Loucy (cell line): ENCODE data around the gene CD248.

Experiments used
- EZH2phosphoT487 ChIP-seq: fragments of 200-600 bp; IDR thresholded peaks from 2 replicates; pipeline ENCODE4 v1.6.1; 2018; ENCODE audit warnings: antibody characterized with exemption, mild to moderate bottlenecking, moderate library complexity, borderline replicate concordance
- TF ChIP-seq, protein P1 (sequence below): fragments of 200-600 bp; sonication (generic); conservative IDR thresholded peaks from 2 replicates; pipeline ENCODE4 v1.5.1; 2014; ENCODE audit warnings: mild to moderate bottlenecking, antibody characterized with exemption, low read length

DNA sequence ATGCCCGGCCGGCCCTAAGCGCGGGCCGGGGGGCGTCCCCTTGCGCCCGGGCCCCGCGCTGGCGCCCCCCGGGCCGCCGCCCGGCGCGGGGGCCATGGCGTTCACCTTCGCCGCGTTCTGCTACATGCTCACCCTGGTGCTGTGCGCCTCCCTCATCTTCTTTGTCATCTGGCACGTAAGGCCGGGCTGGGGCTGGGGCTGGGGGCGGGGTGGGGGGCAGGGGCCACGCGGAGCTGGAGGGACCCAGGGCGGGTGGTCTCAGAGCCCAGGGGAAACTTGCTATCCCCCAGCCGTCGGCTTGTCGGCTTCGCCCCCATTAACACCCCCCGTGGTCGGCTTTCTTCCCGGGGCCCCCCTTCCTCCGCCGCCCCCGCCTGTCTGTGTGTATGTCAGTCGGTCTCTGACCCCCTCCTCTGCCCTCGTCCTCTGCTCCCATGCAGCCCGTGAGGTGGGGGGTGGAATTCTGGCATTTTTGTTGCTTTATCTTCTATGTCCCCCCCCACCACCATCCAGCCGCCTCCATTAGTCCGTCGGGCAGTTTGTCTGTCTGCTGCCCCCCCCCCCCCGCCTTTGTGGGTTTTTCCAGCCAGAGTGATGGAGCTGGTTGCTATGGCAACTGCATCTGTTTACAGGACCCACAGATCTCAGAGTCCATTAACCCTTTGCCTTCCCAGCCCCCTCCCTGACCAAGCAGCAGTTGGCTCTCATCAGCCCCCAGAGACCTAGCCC, 38.3 kb downstream of the CD248 start:
- TF ChIP-seq, protein P1, sequence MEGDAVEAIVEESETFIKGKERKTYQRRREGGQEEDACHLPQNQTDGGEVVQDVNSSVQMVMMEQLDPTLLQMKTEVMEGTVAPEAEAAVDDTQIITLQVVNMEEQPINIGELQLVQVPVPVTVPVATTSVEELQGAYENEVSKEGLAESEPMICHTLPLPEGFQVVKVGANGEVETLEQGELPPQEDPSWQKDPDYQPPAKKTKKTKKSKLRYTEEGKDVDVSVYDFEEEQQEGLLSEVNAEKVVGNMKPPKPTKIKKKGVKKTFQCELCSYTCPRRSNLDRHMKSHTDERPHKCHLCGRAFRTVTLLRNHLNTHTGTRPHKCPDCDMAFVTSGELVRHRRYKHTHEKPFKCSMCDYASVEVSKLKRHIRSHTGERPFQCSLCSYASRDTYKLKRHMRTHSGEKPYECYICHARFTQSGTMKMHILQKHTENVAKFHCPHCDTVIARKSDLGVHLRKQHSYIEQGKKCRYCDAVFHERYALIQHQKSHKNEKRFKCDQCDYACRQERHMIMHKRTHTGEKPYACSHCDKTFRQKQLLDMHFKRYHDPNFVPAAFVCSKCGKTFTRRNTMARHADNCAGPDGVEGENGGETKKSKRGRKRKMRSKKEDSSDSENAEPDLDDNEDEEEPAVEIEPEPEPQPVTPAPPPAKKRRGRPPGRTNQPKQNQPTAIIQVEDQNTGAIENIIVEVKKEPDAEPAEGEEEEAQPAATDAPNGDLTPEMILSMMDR = no peak
- TF ChIP-seq EZH2phosphoT487 = no peak
